ENCODE results near the gene THAP11.
A peak's percentile ranks its signal among the peaks of the same experiment; 100 is the strongest.

The THAP11 gene

GRCh38 chr16:67869653-67870052, 27.5 kb downstream of the THAP11 start:
- H4K20me1 ChIP-seq (ENCODE audit: insufficient read depth, low read length) = no peaks in the 10 kb centered on the region; the same call in 1 of the 2 replicates
- H3K27ac ChIP-seq (ENCODE audit: low read length) = no peak overlapping the region
- H3F3A ChIP-seq (ENCODE audit: insufficient read depth, low read length) = peaks cover 21% of the 10 kb centered on the region
- no peak overlapping the region for H3K4me2 ChIP-seq (ENCODE audit: low read depth, low read length)
- peaks cover 27% of the 10 kb centered on the region for H3K79me2 ChIP-seq (ENCODE audit: low read length)
- no peak overlapping the region for H3K4me3 ChIP-seq (ENCODE audit: low read length)
- H3K27me3 ChIP-seq (replicated peaks; ENCODE audit: insufficient read depth, low read length) = no peaks in the 10 kb centered on the region
- H3K36me3 ChIP-seq (replicated peaks; ENCODE audit: insufficient read depth, low read length) = no peaks in the 10 kb centered on the region; the same call in 1 of the 2 replicates
- no peak overlapping the region for H2AFZ ChIP-seq (ENCODE audit: low read length)
- no peaks in the 10 kb centered on the region for H3K9me2 ChIP-seq (replicated peaks; ENCODE audit: insufficient read depth, low read length)
- TF ChIP-seq CTCF (IDR thresholded peaks at IDR 0.05; ENCODE audit: low read length) (no peak), EZH2 (optimal IDR thresholded peaks at IDR 0.05; ENCODE audit: low read depth, low read length) (no peak)
- no peak for DNase-seq
- H3K9ac ChIP-seq (ENCODE audit: low read length) = no peak overlapping the region
- H3K4me1 ChIP-seq (ENCODE audit: low read length) = peaks cover 14% of the 10 kb centered on the region
- no peaks in the 10 kb centered on the region for H3K9me3 ChIP-seq (replicated peaks; ENCODE audit: insufficient read depth, low read length)

GRCh38 chr16:67871256-67871655, 29.1 kb downstream of the THAP11 start:
- TF ChIP-seq CTCF (IDR thresholded peaks at IDR 0.05; ENCODE audit: low read length) = no peak
- H3K36me3 ChIP-seq (replicated peaks; ENCODE audit: insufficient read depth, low read length) = no peaks in the 10 kb centered on the region

GRCh38 chr16:67872131-67872630, 30.1 kb downstream of the THAP11 start:
- Histone ChIP-seq H3K4me1 (ENCODE audit: low read length) (peaks cover 23% of the 10 kb centered on the region), H3K9me2 (replicated peaks; ENCODE audit: insufficient read depth, low read length) (no peaks in the 10 kb centered on the region), H3K4me2 (ENCODE audit: low read depth, low read length) (peak overlapping the region; percentile 94; the same call in 1 of the 2 replicates), H4K20me1 (ENCODE audit: insufficient read depth, low read length) (no peaks in the 10 kb centered on the region), H3K9me3 (replicated peaks; ENCODE audit: insufficient read depth, low read length) (no peaks in the 10 kb centered on the region), H3F3A (ENCODE audit: insufficient read depth, low read length) (peaks cover 21% of the 10 kb centered on the region), H3K27me3 (replicated peaks; ENCODE audit: insufficient read depth, low read length) (no peaks in the 10 kb centered on the region), H3K4me3 (ENCODE audit: low read length) (peak overlapping the region; percentile 99), H3K27ac (ENCODE audit: low read length) (peak overlapping the region; percentile 39; the same call in 1 of the 2 replicates), H3K36me3 (replicated peaks; ENCODE audit: insufficient read depth, low read length) (no peaks in the 10 kb centered on the region), H3K79me2 (ENCODE audit: low read length) (peaks cover 47% of the 10 kb centered on the region), H3K9ac (ENCODE audit: low read length) (peak overlapping the region; percentile 93; the same call in 1 of the 2 replicates), H2AFZ (ENCODE audit: low read length) (peak overlapping the region; percentile 91)
- no peak for DNase-seq
- TF ChIP-seq CTCF (IDR thresholded peaks at IDR 0.05; ENCODE audit: low read length) = no peak
- TF ChIP-seq EZH2 (optimal IDR thresholded peaks at IDR 0.05; ENCODE audit: low read depth, low read length) = no peak
- no peak for TF ChIP-seq EZH2phosphoT487 (IDR thresholded peaks at IDR 0.05; ENCODE audit: low read length)

More at GRCh38 chr16:67871256-67871655, 29.1 kb downstream of the THAP11 start:
- H3K79me2 ChIP-seq (ENCODE audit: low read length) = peaks cover 38% of the 10 kb centered on the region
- H3K9me2 ChIP-seq (replicated peaks; ENCODE audit: insufficient read depth, low read length) = no peaks in the 10 kb centered on the region
- no peak overlapping the region for H3K4me3 ChIP-seq (ENCODE audit: low read length)
- no peaks in the 10 kb centered on the region for H4K20me1 ChIP-seq (ENCODE audit: insufficient read depth, low read length)
- H3K4me1 ChIP-seq (ENCODE audit: low read length) = peaks cover 23% of the 10 kb centered on the region
- H2AFZ ChIP-seq (ENCODE audit: low read length) = no peak overlapping the region
- no peaks in the 10 kb centered on the region for H3K27me3 ChIP-seq (replicated peaks; ENCODE audit: insufficient read depth, low read length)
- no peak for DNase-seq
- H3K9ac ChIP-seq (ENCODE audit: low read length) = no peak overlapping the region
- no peak overlapping the region for H3K4me2 ChIP-seq (ENCODE audit: low read depth, low read length)
- H3K9me3 ChIP-seq (replicated peaks; ENCODE audit: insufficient read depth, low read length) = no peaks in the 10 kb centered on the region
- no peak overlapping the region for H3K27ac ChIP-seq (ENCODE audit: low read length)
- H3F3A ChIP-seq (ENCODE audit: insufficient read depth, low read length) = peaks cover 21% of the 10 kb centered on the region

Measured in MM.1S (cell line).